Psoas muscle (tissue), 8 donors: ENCODE results near the gene WDR91. TPM values are rescaled to one million over a fixed set of nuclear protein-coding genes. Genes with fewer than 3 reads are reported as not detected.

ENCODE experiments used
- ATAC-seq, 4 donors: fragments of 200-7000 bp; cut with Tn5 transposase; one replicate each; pipeline ENCODE4 v1.9.1; 2020; ENCODE audit warnings: moderate library complexity in 3 of 4, mild to moderate bottlenecking in 2 of 4
- DNase-seq, 2 donors: peaks; one replicate each; pipeline ENCODE4 v3.0.0-alpha.2; 2020
- H3K27ac ChIP-seq: fragments of 200-600 bp; one replicate; pipeline ENCODE4 v1.8.0; 2022
- H3K27me3 ChIP-seq, 3 donors: fragments of 200-600 bp in 1 of 3; one replicate each; pipeline versions ENCODE4 v1.6.1 to v1.8.0; 2013 to 2022; ENCODE audit warnings: low read length in 2 of 3, mild to moderate bottlenecking in 2 of 3, moderate library complexity in 1 of 3; ENCODE audit not compliant: insufficient read depth in 3 of 3
- H3K36me3 ChIP-seq, 2 donors: fragments of 200-600 bp in 1 of 2; one replicate each; pipeline versions ENCODE4 v1.6.1 to v1.8.0; 2013 to 2022; ENCODE audit warnings: low read depth in 1 of 2, mild to moderate bottlenecking in 1 of 2, moderate library complexity in 1 of 2; ENCODE audit not compliant: insufficient read depth in 1 of 2
- H3K4me1 ChIP-seq: fragments of 200-600 bp; one replicate; pipeline ENCODE4 v1.8.0; 2022
- H3K4me3 ChIP-seq: fragments of 200-600 bp; one replicate; pipeline ENCODE4 v1.8.0; 2022; ENCODE audit warnings: mild to moderate bottlenecking
- H3K9me3 ChIP-seq: fragments of 200-600 bp; one replicate; pipeline ENCODE4 v1.8.0; 2022
- WGBS, 3 donors: extraction: QIAGEN DNeasy Blood & Tissue Kit; methylation state at CpG; one replicate each; pipeline versions ENCODE4 v1.1.6 to v1.1.7; 2013; 5-methylcytosine and 5-hydroxymethylcytosine counted together
- intact Hi-C, 2 donors: fragments of 100-400 bp; cut with DNase I; formaldehyde crosslinking; loops; one replicate each; pipeline versions ENCODE4 v1.11.0 to v1.14.2; 2022
- polyA plus RNA-seq, 3 donors: library from polyadenylated mRNA; stranded (reverse); fragments of 200-250 nt; gene quantifications; one replicate each; pipeline ENCODE4 v1.2.3, GENCODE V29; 2013
- total RNA-seq, 4 donors: library from RNA; stranded (reverse); fragmentation: NEBNext Ultra II Directional in 2 of 4; extraction: Animal tissue kit (Norgen Biotek cat#: 25700) in 2 of 4; gene quantifications; one replicate each; pipeline versions ENCODE4 v1.2.1 to v1.2.4, GENCODE V29; 2021 to 2023
- TF ChIP-seq, protein P1 (sequence below): fragments of 200-600 bp; IDR thresholded peaks from one replicate; pipeline ENCODE4 v1.8.0; 2022; ENCODE audit warnings: antibody characterized with exemption
- donor health status: healthy with polysubstance abuse.
- donor health status: DM: no; HTN: no; CAD: no; lungs with moderate emphysema.
- donor health status: Bipolar disorder and iron deficiency.
- donor health status: healthy.
- donor health status: DM: yes; HTN: yes; CAD: no.
- donor health status: DM: no; HTN: no; CAD: no.
- donor health status: DM: no; HTN: no; CAD: no.
- donor health status: DM: yes; HTN: yes; CAD: no.

The WDR91 gene
- total and polyA plus RNA-seq, 7 donors: 2.7 to 23.6 (median 4.8) TPM

DNA sequence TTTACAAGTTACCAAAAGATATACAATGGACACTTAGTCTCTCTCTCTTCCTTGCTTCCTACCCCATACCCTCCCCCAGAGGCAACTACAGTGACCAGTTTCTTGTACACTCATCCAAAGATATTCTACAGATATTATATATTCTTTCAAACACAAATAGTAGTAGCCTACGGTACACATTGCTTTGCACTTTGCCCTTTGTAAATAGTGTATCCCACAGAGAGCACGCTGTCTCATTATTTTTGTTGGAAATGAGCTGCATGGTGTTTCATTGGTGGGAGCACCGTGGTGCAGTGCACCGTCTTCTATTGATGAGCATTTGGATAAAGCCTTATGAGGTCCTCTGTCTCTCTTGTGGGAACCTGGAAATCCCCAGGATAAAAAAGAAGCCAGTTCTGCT lies 46.5 kb upstream of the WDR91 start:
- no peak for ATAC-seq
- no peaks in the 10 kb centered on the region for H3K9me3 ChIP-seq
- no peak for DNase-seq
- no peak overlapping the region for H3K27ac ChIP-seq
- 73 to 87% (median 77%) methylated on average over 4 of the region's 4 CpGs for WGBS, 3 donors
- peaks cover 28% of the 10 kb centered on the region for H3K4me1 ChIP-seq
- TF ChIP-seq, protein P1, sequence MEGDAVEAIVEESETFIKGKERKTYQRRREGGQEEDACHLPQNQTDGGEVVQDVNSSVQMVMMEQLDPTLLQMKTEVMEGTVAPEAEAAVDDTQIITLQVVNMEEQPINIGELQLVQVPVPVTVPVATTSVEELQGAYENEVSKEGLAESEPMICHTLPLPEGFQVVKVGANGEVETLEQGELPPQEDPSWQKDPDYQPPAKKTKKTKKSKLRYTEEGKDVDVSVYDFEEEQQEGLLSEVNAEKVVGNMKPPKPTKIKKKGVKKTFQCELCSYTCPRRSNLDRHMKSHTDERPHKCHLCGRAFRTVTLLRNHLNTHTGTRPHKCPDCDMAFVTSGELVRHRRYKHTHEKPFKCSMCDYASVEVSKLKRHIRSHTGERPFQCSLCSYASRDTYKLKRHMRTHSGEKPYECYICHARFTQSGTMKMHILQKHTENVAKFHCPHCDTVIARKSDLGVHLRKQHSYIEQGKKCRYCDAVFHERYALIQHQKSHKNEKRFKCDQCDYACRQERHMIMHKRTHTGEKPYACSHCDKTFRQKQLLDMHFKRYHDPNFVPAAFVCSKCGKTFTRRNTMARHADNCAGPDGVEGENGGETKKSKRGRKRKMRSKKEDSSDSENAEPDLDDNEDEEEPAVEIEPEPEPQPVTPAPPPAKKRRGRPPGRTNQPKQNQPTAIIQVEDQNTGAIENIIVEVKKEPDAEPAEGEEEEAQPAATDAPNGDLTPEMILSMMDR: no peak
- no peaks in the 10 kb centered on the region for H3K36me3 ChIP-seq
- no peaks in the 10 kb centered on the region for H3K27me3 ChIP-seq
- no peak overlapping the region for H3K4me3 ChIP-seq
- intact Hi-C loops: no loop called here

DNA sequence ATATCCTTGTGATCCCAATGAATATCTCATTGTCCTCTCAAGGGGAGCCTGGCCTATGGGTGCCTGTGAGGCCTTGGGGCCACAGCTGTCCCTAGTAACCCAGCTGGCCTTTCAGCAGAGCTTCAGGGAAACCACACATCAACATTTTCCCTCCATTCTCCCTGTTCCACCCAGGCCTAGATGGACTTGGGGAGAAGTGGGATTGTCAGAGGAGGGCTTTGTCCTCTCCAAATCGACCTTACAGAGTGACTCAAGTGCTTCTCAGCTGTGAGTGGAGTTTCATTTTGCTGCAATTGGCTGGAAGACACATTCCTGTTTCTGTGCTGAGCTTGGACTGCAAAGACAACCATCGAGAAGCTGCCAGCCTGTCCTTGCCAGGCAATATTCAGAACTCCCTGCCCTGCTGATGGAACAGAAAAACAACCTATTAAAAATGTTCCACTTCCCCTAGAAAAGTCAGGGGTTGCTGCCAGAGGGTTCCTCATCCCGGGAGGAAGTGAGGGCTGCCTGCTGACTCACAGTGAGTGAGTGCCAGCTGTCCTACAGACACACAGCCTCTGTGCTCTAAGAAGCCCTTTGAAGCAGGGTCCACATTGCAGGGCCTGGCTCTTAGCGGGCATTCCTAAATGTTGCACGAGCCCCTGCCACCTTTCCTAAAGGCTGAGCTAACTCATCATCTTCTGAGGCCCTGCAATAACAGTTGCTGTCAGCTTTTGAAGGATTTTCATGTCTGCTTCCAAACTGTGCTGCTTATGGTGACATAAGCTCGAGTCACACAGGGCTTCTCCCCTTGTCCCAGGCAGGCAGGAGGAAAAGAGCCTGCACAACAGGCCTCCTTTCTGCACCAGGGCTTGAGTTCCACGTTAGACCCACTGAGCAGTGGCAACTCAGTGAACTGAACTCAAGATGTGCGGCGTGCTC lies 42.8 kb upstream of the WDR91 start:
- intact Hi-C loops: no loop called here
- TF ChIP-seq, protein P1: no peak
- no peaks in the 10 kb centered on the region for H3K27me3 ChIP-seq
- H3K4me1 ChIP-seq: peaks cover 28% of the 10 kb centered on the region
- peak overlapping the region; percentile 72 for H3K27ac ChIP-seq
- peak overlapping the region; percentile 18 for H3K4me3 ChIP-seq
- H3K36me3 ChIP-seq: no peaks in the 10 kb centered on the region
- ATAC-seq: peak; percentile 77 to 92 (median 89)
- WGBS, 3 donors: 22 to 34% (median 25%) methylated on average over 9 of the region's 9 CpGs
- no peaks in the 10 kb centered on the region for H3K9me3 ChIP-seq
- DNase-seq: peak; percentile 77 to 82

DNA sequence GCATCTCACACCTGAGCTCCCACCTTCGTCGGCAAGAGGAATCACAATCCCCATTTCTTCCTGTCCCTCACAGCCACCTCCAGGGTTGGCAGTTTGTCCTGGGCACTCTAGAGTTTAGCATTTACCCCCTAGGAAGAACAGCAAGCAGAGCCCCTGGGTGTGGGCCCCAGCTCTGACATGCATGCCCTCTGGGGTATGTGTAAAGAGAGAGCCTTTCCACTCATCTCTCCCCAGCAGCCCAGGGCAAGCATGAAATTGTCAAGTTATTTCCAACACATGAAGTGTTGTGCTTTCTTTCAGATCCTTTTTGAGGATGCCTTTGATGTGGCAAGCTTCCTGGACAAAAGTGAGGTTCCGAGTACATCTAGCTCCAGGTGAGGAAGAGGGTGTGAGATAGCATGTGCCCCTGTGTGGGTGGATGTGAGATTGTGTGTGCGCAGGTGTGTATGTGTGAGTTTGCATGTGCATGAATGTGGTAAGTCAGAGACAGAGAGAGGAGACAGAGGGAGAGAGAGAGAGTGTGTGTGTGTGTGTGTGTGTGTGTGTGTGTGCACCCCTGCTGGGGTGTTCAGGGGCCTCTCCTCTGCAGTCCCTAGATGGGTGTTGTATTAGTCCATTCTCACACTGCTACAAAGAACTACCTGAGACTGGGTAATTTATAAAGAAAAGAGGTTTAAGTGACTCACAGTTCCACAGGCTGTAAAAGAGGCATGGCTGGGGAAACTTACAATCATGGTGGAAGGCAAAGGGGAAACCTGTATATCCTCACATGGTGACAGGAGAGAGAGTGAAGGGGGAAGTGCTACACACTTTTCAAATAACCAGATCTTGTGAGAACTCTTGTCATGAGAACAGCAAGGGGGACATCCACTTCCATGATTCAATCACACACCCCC lies 40.4 kb upstream of the WDR91 start:
- no peaks in the 10 kb centered on the region for H3K36me3 ChIP-seq
- intact Hi-C loops: no loop called here
- no peak overlapping the region for H3K27ac ChIP-seq
- TF ChIP-seq, protein P1: no peak
- no peak for DNase-seq
- H3K4me3 ChIP-seq: no peak overlapping the region
- no peaks in the 10 kb centered on the region for H3K27me3 ChIP-seq
- no peaks in the 10 kb centered on the region for H3K9me3 ChIP-seq
- 81 to 89% (median 88%) methylated on average over 4 of the region's 4 CpGs for WGBS, 3 donors
- H3K4me1 ChIP-seq: peaks cover 28% of the 10 kb centered on the region
- no peak for ATAC-seq

DNA sequence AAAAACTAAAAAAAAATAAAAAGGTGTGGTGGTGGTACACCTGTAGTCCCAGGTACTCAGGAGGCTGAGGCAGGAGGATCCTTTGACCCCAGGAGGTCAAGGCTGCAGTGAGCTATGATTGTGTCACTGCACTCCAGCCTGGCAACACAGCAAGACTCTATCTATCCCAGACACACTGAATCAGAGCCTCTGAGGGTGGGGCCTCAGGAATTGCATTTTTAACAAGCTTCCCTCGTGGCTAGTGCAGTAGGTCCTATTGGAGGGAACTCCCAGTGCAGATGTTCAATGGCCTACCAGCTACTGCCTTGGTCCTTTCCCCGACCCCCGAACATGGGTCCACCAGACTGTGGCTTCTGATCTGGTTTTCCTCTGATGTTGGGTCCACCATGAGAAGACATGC lies 37.2 kb upstream of the WDR91 start:
- H3K36me3 ChIP-seq: no peaks in the 10 kb centered on the region
- no peak for ATAC-seq
- no peaks in the 10 kb centered on the region for H3K9me3 ChIP-seq
- WGBS, 3 donors: 84 to 86% (median 86%) methylated on average over 3 of the region's 3 CpGs
- no peak for DNase-seq
- TF ChIP-seq, protein P1: no peak
- intact Hi-C loops: no loop called here
- H3K4me1 ChIP-seq: peaks cover 2% of the 10 kb centered on the region
- no peaks in the 10 kb centered on the region for H3K27me3 ChIP-seq
- H3K4me3 ChIP-seq: no peak overlapping the region
- no peak overlapping the region for H3K27ac ChIP-seq
